Measurements from ENCODE around the gene MRPL46. TPM values are rescaled to one million over a fixed set of nuclear protein-coding genes. Genes with fewer than 3 reads are reported as not detected.
"Not testable (repeated sequence)": the region's sequence is repeated elsewhere in the genome, so short reads cannot be mapped to it uniquely, and the experiment has no call there.

Gene MRPL46
- total RNA-seq, 2 donors from 2014 or later, result 26.4 to 34.3 TPM

- peaks cover 53% of the 10 kb centered on the region for H3K27me3 Mint-ChIP-seq
- no peak overlapping the region for H3K27ac Mint-ChIP-seq
- ATAC-seq (replicated peaks), result no peak
- no peak overlapping the region for H3K4me3 Mint-ChIP-seq
- H3K9me3 Mint-ChIP-seq, result peaks cover 12% of the 10 kb centered on the region
- H3K36me3 Mint-ChIP-seq (ENCODE audit: low read depth), result no peaks in the 10 kb centered on the region
- H3K4me1 Mint-ChIP-seq, result no peaks in the 10 kb centered on the region
Observed at GRCh38 chr15:88441076-88441730, 26.0 kb downstream of the MRPL46 start.

GRCh38 chr15:88440021-88440420 is 27.2 kb downstream of the MRPL46 start:
- Mint-ChIP-seq H3K9me3 (peaks cover 12% of the 10 kb centered on the region), H3K4me1 (no peaks in the 10 kb centered on the region), H3K27me3 (peaks cover 50% of the 10 kb centered on the region), H3K27ac (no peak overlapping the region), H3K4me3 (no peak overlapping the region), H3K36me3 (ENCODE audit: low read depth) (no peaks in the 10 kb centered on the region)
- peak; percentile 79 for ATAC-seq (replicated peaks)

GRCh38 chr15:88438181-88438580 is 29.0 kb downstream of the MRPL46 start:
- H3K4me3 Mint-ChIP-seq, result no peak overlapping the region
- ATAC-seq (replicated peaks), result no peak
- H3K9me3 Mint-ChIP-seq, result no peaks in the 10 kb centered on the region
- no peaks in the 10 kb centered on the region for H3K4me1 Mint-ChIP-seq
- no peaks in the 10 kb centered on the region for H3K36me3 Mint-ChIP-seq (ENCODE audit: low read depth)
- no peak overlapping the region for H3K27ac Mint-ChIP-seq
- peaks cover 46% of the 10 kb centered on the region for H3K27me3 Mint-ChIP-seq

DNA sequence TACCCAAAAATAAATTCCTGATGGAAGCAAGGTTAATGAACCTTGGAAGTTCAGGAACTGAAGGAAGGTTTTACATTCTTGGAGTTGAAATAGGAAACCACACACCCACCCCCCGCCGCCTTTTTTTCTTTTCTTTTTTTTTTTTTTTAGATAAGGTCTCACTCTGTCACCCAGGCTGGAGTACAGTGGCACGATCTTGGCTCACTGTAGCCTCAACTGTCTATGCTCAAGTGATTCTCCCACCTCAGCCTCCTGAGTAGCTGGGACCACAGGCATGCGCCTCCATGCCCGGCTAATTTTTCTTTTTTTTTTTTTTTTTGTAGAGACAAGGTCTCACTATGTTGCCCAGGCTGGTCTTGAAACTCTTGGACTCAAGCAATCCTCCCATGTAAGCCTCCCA is 33.1 kb downstream of the MRPL46 start:
- not testable (repeated sequence) for H3K27ac Mint-ChIP-seq; H3K36me3 Mint-ChIP-seq (ENCODE audit: low read depth); ATAC-seq (replicated peaks); H3K4me1 Mint-ChIP-seq; H3K9me3 Mint-ChIP-seq; H3K4me3 Mint-ChIP-seq
- H3K27me3 Mint-ChIP-seq, result peaks cover 37% of the 10 kb centered on the region

GRCh38 chr15:88433046-88433685 is 34.0 kb downstream of the MRPL46 start:
- no peaks in the 10 kb centered on the region for H3K36me3 Mint-ChIP-seq (ENCODE audit: low read depth)
- no peak overlapping the region for H3K27ac Mint-ChIP-seq
- no peaks in the 10 kb centered on the region for H3K9me3 Mint-ChIP-seq
- H3K4me1 Mint-ChIP-seq, result no peaks in the 10 kb centered on the region
- ATAC-seq (replicated peaks), result no peak
- peaks cover 39% of the 10 kb centered on the region for H3K27me3 Mint-ChIP-seq
- no peak overlapping the region for H3K4me3 Mint-ChIP-seq

GRCh38 chr15:88431441-88431840 is 35.7 kb downstream of the MRPL46 start:
- ATAC-seq (replicated peaks), result no peak
- H3K4me3 Mint-ChIP-seq, result no peak overlapping the region
- H3K27ac Mint-ChIP-seq, result no peak overlapping the region
- no peaks in the 10 kb centered on the region for H3K9me3 Mint-ChIP-seq
- peaks cover 40% of the 10 kb centered on the region for H3K27me3 Mint-ChIP-seq
- no peaks in the 10 kb centered on the region for H3K36me3 Mint-ChIP-seq (ENCODE audit: low read depth)
- no peaks in the 10 kb centered on the region for H3K4me1 Mint-ChIP-seq

DNA sequence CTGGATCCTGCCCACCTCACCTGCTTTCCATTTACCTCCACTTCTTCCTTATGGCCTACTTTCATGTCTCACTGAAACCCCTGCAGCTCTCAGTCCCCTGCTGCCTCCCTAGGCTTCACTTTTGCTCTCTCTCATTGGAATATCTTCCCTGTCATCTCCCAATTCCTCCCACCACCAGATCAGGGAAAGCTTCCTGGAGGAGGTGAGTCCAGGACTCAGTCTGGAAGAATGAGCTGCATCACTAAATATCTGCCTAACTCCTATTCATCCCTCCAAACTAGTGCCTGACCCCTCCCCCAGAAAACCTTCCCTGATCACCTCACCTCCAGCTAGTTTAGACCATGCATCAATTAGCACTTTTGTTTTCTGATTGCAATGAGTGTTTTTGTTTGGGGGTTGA is 37.1 kb downstream of the MRPL46 start:
- Mint-ChIP-seq H3K4me1 (no peaks in the 10 kb centered on the region), H3K27ac (no peak overlapping the region), H3K27me3 (peaks cover 43% of the 10 kb centered on the region), H3K36me3 (ENCODE audit: low read depth) (no peaks in the 10 kb centered on the region), H3K4me3 (no peak overlapping the region), H3K9me3 (no peaks in the 10 kb centered on the region)
- no peak for ATAC-seq (replicated peaks)

DNA sequence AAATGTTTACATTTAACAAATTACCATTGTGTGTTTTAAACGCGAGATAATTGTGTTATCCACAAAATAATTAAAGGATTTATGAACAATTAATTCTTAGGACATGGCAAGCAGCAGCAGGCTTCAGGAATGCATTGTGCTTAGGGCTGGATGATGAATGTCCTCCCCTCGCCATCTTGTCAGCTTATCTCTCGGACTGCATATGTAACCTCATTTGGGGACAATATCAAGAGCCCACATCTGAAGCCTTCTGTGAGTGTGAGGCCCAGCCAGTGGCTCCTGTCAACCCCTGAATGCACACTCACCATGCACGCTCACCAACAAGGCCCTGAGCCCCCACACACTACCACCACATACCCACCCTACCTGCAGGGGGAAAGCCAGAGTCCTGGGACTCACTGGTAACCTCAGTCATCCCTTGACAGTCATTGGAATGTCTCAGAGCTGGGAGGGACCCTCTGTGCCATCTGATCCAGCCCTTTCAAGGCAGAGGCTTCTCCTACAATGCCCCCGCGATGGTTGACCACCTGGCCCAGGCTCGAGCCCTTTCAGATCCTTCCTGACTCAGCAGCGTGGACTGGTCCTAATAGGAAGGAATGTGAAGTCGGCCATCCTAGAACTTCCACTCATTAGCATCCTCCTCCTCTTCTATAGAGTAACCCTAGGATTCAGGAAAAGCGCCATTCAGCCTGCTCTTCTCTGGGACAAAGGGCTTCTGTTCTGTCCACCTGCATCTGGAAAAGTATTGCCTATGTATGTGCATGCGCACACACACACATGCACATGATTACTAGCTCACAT is 38.2 kb downstream of the MRPL46 start:
- Mint-ChIP-seq H3K27me3 (peaks cover 43% of the 10 kb centered on the region), H3K36me3 (ENCODE audit: low read depth) (no peaks in the 10 kb centered on the region), H3K4me3 (no peak overlapping the region), H3K27ac (no peak overlapping the region), H3K9me3 (no peaks in the 10 kb centered on the region), H3K4me1 (no peaks in the 10 kb centered on the region)
- ATAC-seq (replicated peaks), result no peak

DNA sequence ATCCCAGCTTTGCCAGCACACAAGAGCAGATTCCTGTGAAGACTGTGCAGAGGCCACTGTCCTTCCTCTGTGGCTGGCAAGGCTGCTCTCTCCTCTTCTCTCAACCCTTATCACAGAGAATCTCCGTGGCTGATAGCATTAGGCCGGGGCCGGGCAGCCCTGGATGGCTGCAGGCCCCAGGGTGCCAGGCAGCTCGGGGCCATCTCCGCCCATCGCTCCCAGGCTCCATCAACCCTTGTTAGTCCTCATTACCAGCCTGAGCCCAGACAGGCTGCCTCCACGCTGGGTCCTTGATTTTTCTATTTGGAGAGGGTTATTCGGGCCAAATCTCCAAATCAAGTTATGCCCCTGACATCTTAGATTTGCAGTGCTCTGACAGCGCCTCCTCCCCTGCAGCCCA is 39.1 kb downstream of the MRPL46 start:
- no peak overlapping the region for H3K27ac Mint-ChIP-seq
- peaks cover 46% of the 10 kb centered on the region for H3K27me3 Mint-ChIP-seq
- no peaks in the 10 kb centered on the region for H3K36me3 Mint-ChIP-seq (ENCODE audit: low read depth)
- no peak overlapping the region for H3K4me3 Mint-ChIP-seq
- no peaks in the 10 kb centered on the region for H3K9me3 Mint-ChIP-seq
- H3K4me1 Mint-ChIP-seq, result no peaks in the 10 kb centered on the region
- ATAC-seq (replicated peaks), result no peak

DNA sequence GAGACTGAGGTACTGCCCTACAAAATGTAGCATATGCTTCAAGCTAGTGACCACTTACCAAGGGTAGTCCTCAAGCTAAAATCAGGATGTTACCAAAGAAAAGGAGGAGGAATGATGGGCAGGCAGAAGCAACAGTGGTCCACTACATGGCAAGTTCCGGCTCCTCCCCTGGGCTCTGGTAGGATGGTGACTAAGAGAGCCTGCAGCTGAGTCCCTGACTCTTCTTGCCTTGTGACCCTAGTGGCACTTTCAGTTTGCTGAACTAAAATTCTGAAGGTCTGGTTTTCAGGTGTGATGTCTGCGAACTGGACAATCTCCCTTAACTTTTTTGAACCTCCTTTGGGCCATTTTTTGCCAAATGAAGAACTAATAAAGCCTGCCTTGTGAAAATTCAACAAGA is 40.9 kb downstream of the MRPL46 start:
- no peaks in the 10 kb centered on the region for H3K36me3 Mint-ChIP-seq (ENCODE audit: low read depth)
- H3K27me3 Mint-ChIP-seq, result peaks cover 49% of the 10 kb centered on the region
- no peak overlapping the region for H3K27ac Mint-ChIP-seq
- ATAC-seq (replicated peaks), result no peak
- H3K9me3 Mint-ChIP-seq, result no peaks in the 10 kb centered on the region
- no peaks in the 10 kb centered on the region for H3K4me1 Mint-ChIP-seq
- H3K4me3 Mint-ChIP-seq, result no peak overlapping the region

DNA sequence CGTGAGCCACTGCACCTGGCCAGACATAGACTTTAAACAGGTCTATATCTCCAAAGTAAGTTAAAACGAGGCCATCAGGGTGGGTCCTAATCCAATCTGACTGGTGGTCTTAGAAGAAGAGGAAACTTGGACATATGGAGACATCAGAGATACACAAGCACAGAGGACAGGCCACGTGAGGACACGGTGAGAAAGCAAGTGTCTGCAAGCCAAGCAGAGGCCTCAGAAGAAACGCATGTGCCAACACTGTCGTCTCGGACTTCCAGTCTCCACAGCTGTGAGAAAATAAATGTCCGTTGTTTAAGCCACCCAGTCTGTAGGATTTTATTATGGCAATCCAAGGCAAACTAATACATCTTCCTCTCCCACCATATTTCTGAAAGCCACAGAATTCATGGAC is 43.9 kb downstream of the MRPL46 start:
- Mint-ChIP-seq H3K4me1 (no peaks in the 10 kb centered on the region), H3K27ac (no peak overlapping the region), H3K27me3 (peaks cover 50% of the 10 kb centered on the region), H3K9me3 (no peaks in the 10 kb centered on the region), H3K4me3 (no peak overlapping the region), H3K36me3 (ENCODE audit: low read depth) (no peaks in the 10 kb centered on the region)
- ATAC-seq (replicated peaks), result no peak

DNA sequence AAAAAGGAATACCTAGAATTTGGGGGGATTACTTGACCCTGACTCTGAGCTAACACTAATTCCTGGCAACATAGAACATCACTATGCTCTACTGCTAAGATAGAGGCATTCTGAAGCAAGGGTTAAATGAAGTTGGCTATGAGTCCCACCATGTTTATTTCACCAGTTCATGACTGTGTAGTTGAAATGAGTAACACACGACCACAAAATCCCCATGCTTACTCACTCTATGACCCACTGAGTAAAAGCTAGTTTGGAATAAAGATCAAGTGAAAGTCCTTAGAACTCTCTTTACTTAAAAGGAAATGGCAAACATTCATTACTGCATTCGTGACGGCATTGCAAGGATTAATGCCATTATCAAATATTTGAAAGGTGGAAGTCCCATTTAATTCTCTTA is 47.4 kb downstream of the MRPL46 start:
- peaks cover 50% of the 10 kb centered on the region for H3K27me3 Mint-ChIP-seq
- H3K9me3 Mint-ChIP-seq, result no peaks in the 10 kb centered on the region
- H3K4me1 Mint-ChIP-seq, result no peaks in the 10 kb centered on the region
- no peak overlapping the region for H3K27ac Mint-ChIP-seq
- no peak overlapping the region for H3K4me3 Mint-ChIP-seq
- peak; percentile 98 for ATAC-seq (replicated peaks)
- H3K36me3 Mint-ChIP-seq (ENCODE audit: low read depth), result no peaks in the 10 kb centered on the region
